ENCODE data around the gene TNFSF13. TPM values are rescaled to one million over a fixed set of nuclear protein-coding genes. Genes with fewer than 3 reads are reported as not detected.
A peak's percentile ranks its signal among the peaks of the same experiment; 100 is the strongest.

Gene TNFSF13
- polyA plus RNA-seq, 2 of the 4 experiments (the other 2 are of a cell fraction): 0.61 to 1.0 TPM

GRCh38 chr17:7580604-7581575 lies 22.3 kb downstream of the TNFSF13 start:
- 88% methylated on average over 23 of the region's 23 CpGs for WGBS (ENCODE audit: missing lambda C conversion rate)
- DNase-seq (ENCODE audit: low read depth in 1 of 2, low spot score in 1 of 2) (no peak), ATAC-seq (no peak), FAIRE-seq (no peak)
- TF ChIP-seq PHF8 (IDR thresholded peaks at IDR 0.05; ENCODE audit: borderline replicate concordance, low read depth) (no peak), CBX2 (IDR thresholded peaks at IDR 0.05; ENCODE audit: borderline replicate concordance, low read depth) (no peak), FOSB (CRISPR knock-in tag; IDR thresholded peaks at IDR 0.05) (no peak)
- H3K4me2 ChIP-seq: no peak overlapping the region
- POLR2A ChIA-PET: interaction anchor here (0.6 to 2.9 kb wide), 4 partner anchors 9 to 106 kb away, joined by 3 to 30 read pairs (median 10); partner anchors contain the start of genes SOX15, TP53 and WRAP53
- CTCF ChIA-PET: interaction anchor here (0.6 to 12.1 kb wide), 10 partner anchors 8 to 803 kb away, joined by 3 to 184 read pairs (median 6); partner anchors contain the start of genes DNAH2, FXR2, SOX15 and TP53
- H3K4me3 ChIP-seq: no peak overlapping the region
- no peaks in the 10 kb centered on the region for H3K9me3 ChIP-seq
- H3K27ac ChIP-seq: peak overlapping the region in 1 of 2 experiments; percentile 79; a peak in 3 of 6 replicates
- H3K4me1 ChIP-seq: peaks cover 69% of the 10 kb centered on the region

- H3K4me1 ChIP-seq: peaks cover 56% of the 10 kb centered on the region
- no peak for ATAC-seq
- TF ChIP-seq HOXB13 (CRISPR knock-in tag; IDR thresholded peaks at IDR 0.05; ENCODE audit: low read depth): no peak
- TF ChIP-seq HOXB5 (CRISPR knock-in tag; IDR thresholded peaks at IDR 0.05): no peak
- no peak for TF ChIP-seq FOSB (CRISPR knock-in tag; IDR thresholded peaks at IDR 0.05)
- TF ChIP-seq PHF8 (IDR thresholded peaks at IDR 0.05; ENCODE audit: borderline replicate concordance, low read depth): no peak
- no peak for TF ChIP-seq RARB (CRISPR knock-in tag; IDR thresholded peaks at IDR 0.05)
- no peak for TF ChIP-seq NPAS2 (CRISPR knock-in tag; IDR thresholded peaks at IDR 0.05; ENCODE audit: borderline replicate concordance)
- no peak for TF ChIP-seq HDAC2 (IDR thresholded peaks at IDR 0.05)
- TF ChIP-seq CHD2 (IDR thresholded peaks at IDR 0.05; ENCODE audit: low read length, partially characterized antibody): no peak
- TF ChIP-seq TP53 (CRISPR knock-in tag; IDR thresholded peaks at IDR 0.05): no peak
- TF ChIP-seq NR3C1 (IDR thresholded peaks at IDR 0.05): no peak
- no peak for TF ChIP-seq FOXS1 (CRISPR knock-in tag; IDR thresholded peaks at IDR 0.05)
- no peak for TF ChIP-seq ZC3H11A (IDR thresholded peaks at IDR 0.05)
- no peak for TF ChIP-seq ZFP36 (IDR thresholded peaks at IDR 0.05; ENCODE audit: borderline replicate concordance, partially characterized antibody)
- TF ChIP-seq HOXA7 (CRISPR knock-in tag; IDR thresholded peaks at IDR 0.05): no peak
- no peak for TF ChIP-seq SREBF2 (IDR thresholded peaks at IDR 0.05)
- no peak for TF ChIP-seq EHF (CRISPR knock-in tag; IDR thresholded peaks at IDR 0.05)
- TF ChIP-seq KDM5A (IDR thresholded peaks at IDR 0.05): no peak
- TF ChIP-seq SMC3 (IDR thresholded peaks at IDR 0.05): no peak
Measured at GRCh38 chr17:7582396-7583252, 24.1 kb downstream of the TNFSF13 start.

More at GRCh38 chr17:7582396-7583252, 24.1 kb downstream of the TNFSF13 start:
- H3K4me3 ChIP-seq: peak overlapping the region; percentile 66
- ChIA-PET CTCF (interaction anchor here (1.0 to 12.1 kb wide), 7 partner anchors 8 to 268 kb away, joined by 3 to 184 read pairs (median 6); partner anchors contain the start of genes SAT2, SENP3, TP53 and WRAP53), POLR2A (interaction anchor here (1.3 to 5.0 kb wide), 4 partner anchors 10 to 105 kb away, joined by 5 to 97 read pairs (median 24); partner anchors contain the start of genes FXR2, TP53 and WRAP53)
- no peak for FAIRE-seq
- H3K4me2 ChIP-seq: peak overlapping the region; percentile 84
- H3K27ac ChIP-seq: peak overlapping the region; percentile 91 to 96
- no peaks in the 10 kb centered on the region for H3K9me3 ChIP-seq
- DNase-seq (ENCODE audit: low read depth in 1 of 2, low spot score in 1 of 2): no peak
- WGBS (ENCODE audit: missing lambda C conversion rate): 92% methylated on average over 31 of the region's 36 CpGs
